Osteocyte (in vitro differentiated cells): ENCODE measurements around the gene RPTOR. TPM values are rescaled to one million over a fixed set of nuclear protein-coding genes. Genes with fewer than 3 reads are reported as not detected.
"Not testable (repeated sequence)": the region's sequence is repeated elsewhere in the genome, so short reads cannot be mapped to it uniquely, and the experiment has no call there.

Experiments
- DNase-seq: peaks from one replicate; pipeline ENCODE4 v3.0.0; 2021; ENCODE audit warnings: mixed read lengths; ENCODE audit not compliant: unreplicated experiment; ENCODE audit errors: extremely low spot score
- H3K27ac Mint-ChIP-seq: one replicate; pipeline ENCODE4 v1.8.0; 2021; ENCODE audit warnings: mild to moderate bottlenecking, mixed read lengths; ENCODE audit not compliant: unreplicated experiment
- H3K27me3 Mint-ChIP-seq: one replicate; pipeline ENCODE4 v1.8.0; 2021; ENCODE audit warnings: mixed read lengths; ENCODE audit not compliant: unreplicated experiment
- H3K36me3 Mint-ChIP-seq: one replicate; pipeline ENCODE4 v1.8.0; 2021; ENCODE audit warnings: mixed read lengths; ENCODE audit not compliant: unreplicated experiment
- H3K4me1 Mint-ChIP-seq: one replicate; pipeline ENCODE4 v1.8.0; 2021; ENCODE audit warnings: mixed read lengths; ENCODE audit not compliant: unreplicated experiment
- H3K4me3 Mint-ChIP-seq: one replicate; pipeline ENCODE4 v1.8.0; 2021; ENCODE audit warnings: mild to moderate bottlenecking, moderate library complexity, mixed read lengths; ENCODE audit not compliant: unreplicated experiment
- H3K9me3 Mint-ChIP-seq: one replicate; pipeline ENCODE4 v1.8.0; 2021; ENCODE audit warnings: mixed read lengths; ENCODE audit not compliant: unreplicated experiment
- total RNA-seq: library from RNA; stranded (reverse); gene quantifications from 2 replicates; pipeline ENCODE4 v1.2.1, GENCODE V29; 2021
- TF ChIP-seq, protein P1 (sequence below): fragments of 200-600 bp; sonication (generic); IDR thresholded peaks from 2 replicates; pipeline ENCODE4 v1.5.0; 2021; ENCODE audit warnings: antibody characterized with exemption, mild to moderate bottlenecking, moderate library complexity

The RPTOR gene
- total RNA-seq, 1 donor from 2014 or later = 36.0 TPM

DNA sequence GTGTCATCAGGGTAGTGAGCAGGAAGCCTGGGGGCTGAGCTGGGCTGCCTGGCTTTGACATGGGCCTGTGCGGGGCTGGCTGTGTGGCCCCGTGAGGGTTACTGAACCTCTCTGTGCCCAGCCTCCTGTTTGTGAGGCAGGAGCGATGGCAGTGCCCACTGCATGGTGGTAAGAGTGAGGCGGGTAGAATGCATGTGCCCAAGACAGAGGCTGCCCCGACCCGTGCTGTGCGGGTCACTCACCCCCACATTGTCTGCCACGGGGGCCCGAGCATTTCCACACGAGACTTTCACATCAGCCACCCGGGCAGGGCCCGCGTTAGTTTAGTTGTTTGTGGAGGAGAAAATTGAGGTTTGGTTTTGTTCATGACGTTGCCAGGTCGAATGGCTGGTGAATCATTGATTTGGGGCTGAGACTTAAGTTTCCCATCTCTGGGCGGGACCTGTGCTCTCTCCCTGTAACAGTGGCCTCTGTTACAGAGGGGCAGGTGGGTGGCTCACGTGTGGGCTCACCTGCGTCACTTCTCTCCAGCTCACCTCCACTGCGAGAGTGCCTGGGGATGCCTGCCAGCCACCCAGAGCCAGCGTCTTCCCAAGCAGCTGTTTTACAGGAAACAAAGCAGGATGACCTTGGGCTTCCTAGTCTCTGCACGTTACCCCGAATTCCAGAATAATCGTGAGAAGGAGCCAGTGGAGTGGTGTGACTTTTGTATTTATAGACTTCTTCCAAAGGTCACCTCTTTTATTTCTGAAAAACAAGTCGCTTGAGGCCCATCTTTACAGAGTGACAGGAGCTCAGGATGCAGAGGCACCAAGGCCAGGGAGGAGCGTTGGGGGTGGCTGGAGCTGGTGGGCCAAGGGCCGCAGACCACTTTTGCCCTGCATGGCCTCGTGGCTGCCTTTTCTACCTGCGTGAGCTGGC lies 150.6 kb downstream of the RPTOR start:
- peaks cover 25% of the 10 kb centered on the region for H3K4me1 Mint-ChIP-seq
- no peaks in the 10 kb centered on the region for H3K27me3 Mint-ChIP-seq

DNA sequence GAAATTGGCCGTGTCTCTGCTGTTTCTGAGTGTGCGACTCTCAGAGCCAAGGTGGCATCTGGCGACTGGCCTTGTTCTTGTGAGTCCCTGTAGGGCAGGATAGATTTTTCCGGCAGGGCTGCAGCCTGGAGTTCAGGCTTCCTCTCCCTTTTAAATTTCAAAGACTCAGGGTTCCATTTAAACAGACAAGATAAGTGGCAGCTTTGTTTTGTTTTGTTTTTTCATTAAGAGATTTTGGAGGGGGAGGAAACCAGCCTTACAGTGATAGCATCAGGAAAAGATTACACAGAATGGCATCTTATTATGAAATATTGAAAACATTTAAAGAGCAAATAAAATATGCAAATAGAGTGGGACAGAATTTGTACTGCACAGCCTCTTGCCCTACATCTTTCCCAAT lies 151.3 kb downstream of the RPTOR start:
- H3K9me3 Mint-ChIP-seq = no peaks in the 10 kb centered on the region
- no peaks in the 10 kb centered on the region for H3K27me3 Mint-ChIP-seq
- H3K27ac Mint-ChIP-seq = no peak overlapping the region
- H3K4me1 Mint-ChIP-seq = peaks cover 25% of the 10 kb centered on the region
- H3K36me3 Mint-ChIP-seq = no peaks in the 10 kb centered on the region
- TF ChIP-seq, protein P1, sequence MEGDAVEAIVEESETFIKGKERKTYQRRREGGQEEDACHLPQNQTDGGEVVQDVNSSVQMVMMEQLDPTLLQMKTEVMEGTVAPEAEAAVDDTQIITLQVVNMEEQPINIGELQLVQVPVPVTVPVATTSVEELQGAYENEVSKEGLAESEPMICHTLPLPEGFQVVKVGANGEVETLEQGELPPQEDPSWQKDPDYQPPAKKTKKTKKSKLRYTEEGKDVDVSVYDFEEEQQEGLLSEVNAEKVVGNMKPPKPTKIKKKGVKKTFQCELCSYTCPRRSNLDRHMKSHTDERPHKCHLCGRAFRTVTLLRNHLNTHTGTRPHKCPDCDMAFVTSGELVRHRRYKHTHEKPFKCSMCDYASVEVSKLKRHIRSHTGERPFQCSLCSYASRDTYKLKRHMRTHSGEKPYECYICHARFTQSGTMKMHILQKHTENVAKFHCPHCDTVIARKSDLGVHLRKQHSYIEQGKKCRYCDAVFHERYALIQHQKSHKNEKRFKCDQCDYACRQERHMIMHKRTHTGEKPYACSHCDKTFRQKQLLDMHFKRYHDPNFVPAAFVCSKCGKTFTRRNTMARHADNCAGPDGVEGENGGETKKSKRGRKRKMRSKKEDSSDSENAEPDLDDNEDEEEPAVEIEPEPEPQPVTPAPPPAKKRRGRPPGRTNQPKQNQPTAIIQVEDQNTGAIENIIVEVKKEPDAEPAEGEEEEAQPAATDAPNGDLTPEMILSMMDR = no peak
- no peak overlapping the region for H3K4me3 Mint-ChIP-seq
- DNase-seq = no peak

More for the DNA sequence above, 150.6 kb downstream of the RPTOR start:
- Mint-ChIP-seq H3K36me3 (no peaks in the 10 kb centered on the region), H3K9me3 (no peaks in the 10 kb centered on the region), H3K4me3 (no peak overlapping the region), H3K27ac (no peak overlapping the region)
- DNase-seq = no peak
- TF ChIP-seq, protein P1 = no peak

DNA sequence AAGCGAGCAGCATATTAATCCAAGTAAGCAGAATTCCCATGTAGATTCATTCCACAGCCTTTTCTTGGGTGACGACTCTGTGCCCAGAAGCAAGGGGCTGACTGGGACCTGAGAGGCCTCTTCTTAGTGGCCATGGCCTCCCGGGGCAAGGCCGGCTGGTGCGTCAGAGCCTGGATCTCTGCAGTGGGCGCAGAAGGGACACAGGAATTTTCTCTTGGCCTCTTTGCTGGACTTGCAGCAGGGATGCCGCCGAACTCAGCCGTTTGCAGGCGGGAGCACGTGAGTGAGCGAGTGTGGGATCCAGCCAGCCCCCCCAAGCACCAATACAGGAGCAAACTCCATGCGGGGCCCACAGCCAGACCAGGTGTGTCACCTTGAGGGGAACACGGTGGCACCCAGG lies 151.8 kb downstream of the RPTOR start:
- H3K4me1 Mint-ChIP-seq = peaks cover 25% of the 10 kb centered on the region
- no peaks in the 10 kb centered on the region for H3K9me3 Mint-ChIP-seq
- DNase-seq = no peak
- H3K27me3 Mint-ChIP-seq = no peaks in the 10 kb centered on the region
- TF ChIP-seq, protein P1 = no peak
- no peak overlapping the region for H3K4me3 Mint-ChIP-seq
- no peaks in the 10 kb centered on the region for H3K36me3 Mint-ChIP-seq
- H3K27ac Mint-ChIP-seq = no peak overlapping the region

DNA sequence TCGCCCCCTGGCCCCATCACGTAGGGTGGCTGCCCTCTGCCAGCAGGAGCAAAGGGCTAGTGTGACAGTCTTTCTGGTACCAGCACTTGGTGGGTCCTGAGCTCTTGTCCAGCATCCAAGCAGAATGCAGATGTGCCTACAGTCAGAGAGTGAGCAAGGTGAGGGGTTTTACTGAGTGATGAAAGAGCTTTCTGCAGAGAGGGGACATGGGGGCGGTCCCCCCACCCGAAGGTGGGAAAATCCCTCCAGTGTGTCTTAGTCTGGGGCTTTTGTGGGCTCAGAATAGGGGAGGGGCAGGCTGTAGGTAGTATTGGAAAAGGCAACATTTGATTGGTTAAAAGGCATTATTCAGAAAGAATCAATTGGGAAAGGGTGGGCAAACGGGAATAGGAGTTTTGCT lies 152.3 kb downstream of the RPTOR start:
- peaks cover 25% of the 10 kb centered on the region for H3K4me1 Mint-ChIP-seq
- TF ChIP-seq, protein P1 = no peak

DNA sequence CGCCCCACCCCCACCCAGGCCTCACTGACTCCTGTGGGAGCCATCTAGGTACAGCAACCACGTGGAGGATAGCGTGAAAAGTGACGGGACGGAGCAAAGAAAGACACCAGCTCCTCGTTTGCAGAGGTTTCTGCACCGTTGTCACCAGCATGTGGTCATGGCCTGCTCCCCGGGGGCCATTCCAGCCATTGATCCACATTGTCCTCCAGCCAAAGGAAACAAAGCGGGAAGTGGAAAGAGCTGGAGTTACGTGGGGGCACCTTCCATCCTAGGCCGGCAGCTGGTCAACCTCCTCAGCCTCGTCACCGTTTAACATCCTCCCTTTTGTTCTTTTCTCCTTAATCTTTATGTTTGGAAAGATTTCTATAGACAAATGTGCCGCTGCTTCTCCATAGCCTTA lies 153.7 kb downstream of the RPTOR start:
- no peak for DNase-seq
- no peaks in the 10 kb centered on the region for H3K36me3 Mint-ChIP-seq
- no peaks in the 10 kb centered on the region for H3K27me3 Mint-ChIP-seq
- TF ChIP-seq, protein P1 = no peak
- no peaks in the 10 kb centered on the region for H3K9me3 Mint-ChIP-seq
- H3K4me1 Mint-ChIP-seq = peaks cover 21% of the 10 kb centered on the region
- H3K27ac Mint-ChIP-seq = no peak overlapping the region
- H3K4me3 Mint-ChIP-seq = no peak overlapping the region

More for the DNA sequence above, 152.3 kb downstream of the RPTOR start:
- DNase-seq = no peak
- Mint-ChIP-seq H3K9me3 (no peaks in the 10 kb centered on the region), H3K4me3 (no peak overlapping the region), H3K27ac (no peak overlapping the region), H3K27me3 (no peaks in the 10 kb centered on the region), H3K36me3 (no peaks in the 10 kb centered on the region)

DNA sequence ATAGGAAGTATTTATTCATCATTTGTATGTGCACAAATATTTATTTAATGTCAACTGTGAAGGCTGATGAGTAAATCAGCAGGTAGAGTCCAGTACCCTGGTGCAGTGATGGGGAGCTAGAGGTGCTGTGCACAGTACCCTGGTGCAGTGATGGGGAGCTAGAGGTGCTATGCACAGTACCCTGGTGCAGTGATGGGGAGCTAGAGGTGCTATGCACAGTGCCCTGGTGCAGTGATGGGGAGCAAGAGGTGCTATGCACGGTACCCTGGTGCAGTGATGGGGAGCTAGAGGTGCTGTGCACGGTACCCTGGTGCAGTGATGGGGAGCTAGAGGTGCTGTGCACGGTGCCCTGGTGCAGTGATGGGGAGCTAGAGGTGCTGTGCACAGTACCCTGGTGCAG lies 154.6 kb downstream of the RPTOR start:
- H3K4me1 Mint-ChIP-seq = peaks cover 15% of the 10 kb centered on the region
- not testable (repeated sequence) for H3K4me3 Mint-ChIP-seq, DNase-seq, H3K36me3 Mint-ChIP-seq, H3K27ac Mint-ChIP-seq, H3K9me3 Mint-ChIP-seq, H3K27me3 Mint-ChIP-seq
